Panc1 (cell line): ENCODE results near the gene ZER1. TPM values are rescaled to one million over a fixed set of nuclear protein-coding genes. Genes with fewer than 3 reads are reported as not detected.
A peak's percentile ranks its signal among the peaks of the same experiment; 100 is the strongest.

ENCODE experiments used
- ATAC-seq: fragments of 200-7000 bp; cut with Tn5 transposase; 2 replicates; pipeline ENCODE4 v1.9.1; 2020; ENCODE audit warnings: mild to moderate bottlenecking, moderate library complexity
- BruUV-seq: library from RNA; stranded (reverse); fragments of 400-500 nt; replicated peaks from 2 replicates; lab custom pipeline; 2021; lab: Mats Ljungman, UMichigan
- CTCF ChIA-PET: fragments of 300-600 bp; sonication (Branson Sonifier 250); formaldehyde crosslinking; loops from one replicate; lab custom pipeline; 2022; ENCODE audit warnings: antibody characterized with exemption; lab: Charles Lee
- POLR2A ChIA-PET: fragments of 300-600 bp; sonication (Branson Sonifier 250); formaldehyde crosslinking; loops from one replicate; lab custom pipeline; 2022; ENCODE audit warnings: antibody characterized with exemption; lab: Charles Lee
- DNase-seq: peaks from one replicate; pipeline ENCODE4 v3.0.0-alpha.2; 2010; ENCODE audit warnings: low read depth, low spot score
- H3K27ac ChIP-seq: 2 replicates; pipeline ENCODE4 v1.5.1; 2011; ENCODE audit warnings: mild to moderate bottlenecking, low read length, inconsistent platforms
- H3K27me3 ChIP-seq: fragments of 200-500 bp; sonication (Bioruptor generic); 2 replicates; pipeline ENCODE4 v1.6.0; 2014; ENCODE audit warnings: low read length, inconsistent platforms; ENCODE audit not compliant: control insufficient read depth, insufficient read depth
- H3K36me3 ChIP-seq: fragments of 200-500 bp; sonication (Bioruptor generic); 2 replicates; pipeline ENCODE4 v1.5.1; 2014; ENCODE audit warnings: inconsistent platforms, mild to moderate bottlenecking, low read length, moderate library complexity; ENCODE audit not compliant: control insufficient read depth, insufficient read depth
- H3K4me1 ChIP-seq: 2 replicates; pipeline ENCODE4 v1.5.1; 2011; ENCODE audit warnings: inconsistent platforms, mild to moderate bottlenecking, low read length, moderate library complexity; ENCODE audit not compliant: control insufficient read depth, insufficient read depth
- H3K4me3 ChIP-seq, 2 experiments: 2 replicates each; pipeline ENCODE4 v1.5.1; 2011 to 2012; ENCODE audit warnings: low read depth in 2 of 2, low read length in 2 of 2, mild to moderate bottlenecking in 2 of 2, inconsistent platforms in 1 of 2, moderate library complexity in 1 of 2
- H3K9me3 ChIP-seq: fragments of 200-500 bp; sonication (Bioruptor generic); 2 replicates; pipeline ENCODE4 v1.5.1; 2014; ENCODE audit warnings: low read depth, mild to moderate bottlenecking, inconsistent platforms, low read length, moderate library complexity; ENCODE audit not compliant: control insufficient read depth, insufficient read depth
- CTCF ChIP-seq: fragments of 450-650 bp; IDR thresholded peaks from 2 replicates; pipeline ENCODE4 v1.5.1; 2017; ENCODE audit warnings: mild to moderate bottlenecking
- POLR2AphosphoS5 ChIP-seq: IDR thresholded peaks from 2 replicates; pipeline ENCODE4 v1.6.1; 2012; ENCODE audit warnings: mild to moderate bottlenecking, low read depth, low read length, moderate library complexity
- SIN3A ChIP-seq: IDR thresholded peaks from 2 replicates; pipeline ENCODE4 v1.6.1; 2012; ENCODE audit warnings: low read depth, mild to moderate bottlenecking, low read length, moderate library complexity, borderline replicate concordance; ENCODE audit not compliant: insufficient read depth
- TCF7L2 ChIP-seq: IDR thresholded peaks from 2 replicates; pipeline ENCODE4 v1.6.1; 2011; ENCODE audit warnings: mild to moderate bottlenecking, low read depth, low read length, inconsistent platforms
- in situ Hi-C: cut with HindIII; loops from 2 replicates; pipeline ENCODE4 v1.10.0; 2016; ENCODE audit warnings: low sequenced_read_pairs, low pct_unique_long_range_greater_than_20kb
- intact Hi-C: fragments of 100-400 bp; cut with micrococcal nuclease; formaldehyde crosslinking; loops from one replicate; pipeline ENCODE4 v1.10.0; 2022; ENCODE audit not compliant: unreplicated experiment
- total RNA-seq: library from RNA; stranded (reverse); gene quantifications from one replicate; pipeline ENCODE4 v1.2.1, GENCODE V29; 2021; ENCODE audit not compliant: unreplicated experiment
- TF ChIP-seq, protein P1 (sequence below), 2 experiments: IDR thresholded peaks; 2 replicates each; pipeline ENCODE4 v1.6.1; 2011 to 2012; ENCODE audit warnings: low read depth in 2 of 2, control low read depth in 1 of 2, low read length in 1 of 2, mild to moderate bottlenecking in 1 of 2, moderate library complexity in 1 of 2; ENCODE audit not compliant: insufficient read depth in 1 of 2

The ZER1 gene
- total RNA-seq, 1 experiment from 2014 or later, result 16.2 TPM

DNA sequence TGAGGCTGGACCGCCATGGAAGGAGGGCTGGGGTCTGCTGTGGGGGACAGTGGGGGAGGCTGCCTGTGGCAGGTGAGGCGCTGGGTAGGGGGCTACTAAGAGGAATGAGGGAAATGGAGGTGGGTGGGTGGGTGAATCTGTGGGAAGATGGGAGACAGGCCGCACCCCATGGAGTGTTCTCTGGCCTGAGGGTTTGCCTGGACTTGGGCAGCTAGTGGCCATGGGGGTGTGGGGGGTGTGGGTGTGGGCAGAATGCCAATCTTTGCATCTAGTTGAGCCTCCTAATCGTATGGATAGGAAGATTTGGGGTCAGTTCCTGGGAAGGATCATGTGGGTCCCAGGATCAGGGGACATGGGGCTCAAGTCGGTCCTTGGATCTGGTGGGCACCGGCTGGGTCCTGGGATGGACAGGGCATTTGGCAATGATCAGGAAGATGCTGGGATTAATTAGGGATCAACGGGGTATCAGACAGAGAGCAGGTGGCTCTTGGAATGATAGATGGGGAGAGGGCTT lies 48.3 kb downstream of the ZER1 start:
- intact Hi-C loops, result no loop called here
- TF ChIP-seq TCF7L2 (no peak), POLR2AphosphoS5 (no peak; the same call in 1 of the 2 replicates), SIN3A (no peak), CTCF (no peak)
- TF ChIP-seq, protein P1, sequence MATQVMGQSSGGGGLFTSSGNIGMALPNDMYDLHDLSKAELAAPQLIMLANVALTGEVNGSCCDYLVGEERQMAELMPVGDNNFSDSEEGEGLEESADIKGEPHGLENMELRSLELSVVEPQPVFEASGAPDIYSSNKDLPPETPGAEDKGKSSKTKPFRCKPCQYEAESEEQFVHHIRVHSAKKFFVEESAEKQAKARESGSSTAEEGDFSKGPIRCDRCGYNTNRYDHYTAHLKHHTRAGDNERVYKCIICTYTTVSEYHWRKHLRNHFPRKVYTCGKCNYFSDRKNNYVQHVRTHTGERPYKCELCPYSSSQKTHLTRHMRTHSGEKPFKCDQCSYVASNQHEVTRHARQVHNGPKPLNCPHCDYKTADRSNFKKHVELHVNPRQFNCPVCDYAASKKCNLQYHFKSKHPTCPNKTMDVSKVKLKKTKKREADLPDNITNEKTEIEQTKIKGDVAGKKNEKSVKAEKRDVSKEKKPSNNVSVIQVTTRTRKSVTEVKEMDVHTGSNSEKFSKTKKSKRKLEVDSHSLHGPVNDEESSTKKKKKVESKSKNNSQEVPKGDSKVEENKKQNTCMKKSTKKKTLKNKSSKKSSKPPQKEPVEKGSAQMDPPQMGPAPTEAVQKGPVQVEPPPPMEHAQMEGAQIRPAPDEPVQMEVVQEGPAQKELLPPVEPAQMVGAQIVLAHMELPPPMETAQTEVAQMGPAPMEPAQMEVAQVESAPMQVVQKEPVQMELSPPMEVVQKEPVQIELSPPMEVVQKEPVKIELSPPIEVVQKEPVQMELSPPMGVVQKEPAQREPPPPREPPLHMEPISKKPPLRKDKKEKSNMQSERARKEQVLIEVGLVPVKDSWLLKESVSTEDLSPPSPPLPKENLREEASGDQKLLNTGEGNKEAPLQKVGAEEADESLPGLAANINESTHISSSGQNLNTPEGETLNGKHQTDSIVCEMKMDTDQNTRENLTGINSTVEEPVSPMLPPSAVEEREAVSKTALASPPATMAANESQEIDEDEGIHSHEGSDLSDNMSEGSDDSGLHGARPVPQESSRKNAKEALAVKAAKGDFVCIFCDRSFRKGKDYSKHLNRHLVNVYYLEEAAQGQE (IDR thresholded peaks at IDR 0.05; ENCODE audit: insufficient read depth in 1 of 2, low read depth in 2 of 2, low read length in 1 of 2), result no peak
- no peaks in the 10 kb centered on the region for H3K9me3 ChIP-seq
- in situ Hi-C loops, result no loop called here
- H3K36me3 ChIP-seq, result peaks cover 3% of the 10 kb centered on the region; the same call in 1 of the 2 replicates
- BruUV-seq, result TSS peak; percentile 75
- no peaks in the 10 kb centered on the region for H3K27me3 ChIP-seq
- ChIA-PET CTCF (no interaction called here), POLR2A (no interaction called here)
- H3K4me3 ChIP-seq, result peak overlapping the region; percentile 79 to 82
- ATAC-seq (no peak), DNase-seq (no peak)
- H3K4me1 ChIP-seq, result peaks cover 6% of the 10 kb centered on the region
- peak overlapping the region; percentile 88 for H3K27ac ChIP-seq

DNA sequence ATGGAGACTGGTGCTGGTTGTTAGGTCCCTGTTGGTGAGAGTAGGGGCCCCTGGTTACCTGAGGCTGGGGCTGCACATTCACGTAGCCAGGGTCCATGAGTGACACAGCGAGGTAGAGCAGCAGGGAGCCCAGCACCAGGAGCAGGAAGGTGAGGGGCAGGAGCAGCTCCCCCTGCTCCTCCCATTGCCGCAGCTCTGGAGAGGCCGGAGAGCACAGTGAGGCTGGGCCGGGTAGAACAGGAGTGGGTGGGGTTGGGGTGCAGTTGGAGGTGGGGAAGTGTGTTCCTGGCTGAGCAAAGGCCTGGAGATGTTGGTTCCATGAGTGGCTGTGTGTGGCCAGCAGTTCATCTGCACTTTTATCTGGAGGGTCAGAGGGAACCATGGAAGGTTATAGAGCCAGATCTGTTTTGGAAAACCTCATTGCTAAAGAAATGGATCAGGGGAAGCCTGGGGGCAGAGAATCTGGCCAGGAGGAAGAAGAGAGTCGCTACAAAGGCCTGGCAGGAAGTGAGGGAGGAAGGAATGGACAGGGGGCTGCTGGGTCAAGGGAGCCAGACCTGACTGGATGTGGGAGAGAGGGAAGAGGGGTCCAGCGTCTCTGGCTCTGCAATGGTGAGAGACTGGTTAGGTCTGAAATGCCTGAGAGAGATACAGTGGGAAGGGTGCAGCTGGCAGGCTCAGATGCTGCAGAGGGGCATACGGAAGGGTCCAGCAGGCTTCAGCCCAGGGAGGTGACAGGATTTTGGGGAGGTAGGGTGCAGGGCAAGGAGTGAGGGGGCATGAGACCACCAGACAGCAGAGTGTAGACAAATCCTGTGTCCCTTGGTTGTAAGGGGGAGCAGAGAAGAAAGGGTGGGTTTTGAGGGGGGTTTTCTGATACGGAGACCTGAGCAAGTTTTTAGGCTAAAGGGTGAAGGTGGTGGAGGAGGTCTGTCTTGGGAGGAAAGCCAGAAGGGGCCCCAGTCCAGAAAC lies 49.1 kb downstream of the ZER1 start:
- ATAC-seq (no peak), DNase-seq (no peak)
- BruUV-seq, result no TSS peak
- ChIA-PET CTCF (no interaction called here), POLR2A (no interaction called here)
- peaks cover 6% of the 10 kb centered on the region for H3K4me1 ChIP-seq
- in situ Hi-C loops, result no loop called here
- intact Hi-C loops, result no loop called here
- TF ChIP-seq SIN3A, result no peak
- no peak for TF ChIP-seq TCF7L2
- no peak for TF ChIP-seq CTCF
- TF ChIP-seq, protein P1 (IDR thresholded peaks at IDR 0.05; ENCODE audit: insufficient read depth in 1 of 2, low read depth in 2 of 2, low read length in 1 of 2), result no peak
- TF ChIP-seq POLR2AphosphoS5, result no peak
- H3K27me3 ChIP-seq, result no peaks in the 10 kb centered on the region
- peak overlapping the region; percentile 88 for H3K27ac ChIP-seq
- H3K9me3 ChIP-seq, result no peaks in the 10 kb centered on the region
- H3K4me3 ChIP-seq, result peak overlapping the region; percentile 79 to 82
- peaks cover 3% of the 10 kb centered on the region; the same call in 1 of the 2 replicates for H3K36me3 ChIP-seq
